ENCODE data around the gene DNM2.

DNA sequence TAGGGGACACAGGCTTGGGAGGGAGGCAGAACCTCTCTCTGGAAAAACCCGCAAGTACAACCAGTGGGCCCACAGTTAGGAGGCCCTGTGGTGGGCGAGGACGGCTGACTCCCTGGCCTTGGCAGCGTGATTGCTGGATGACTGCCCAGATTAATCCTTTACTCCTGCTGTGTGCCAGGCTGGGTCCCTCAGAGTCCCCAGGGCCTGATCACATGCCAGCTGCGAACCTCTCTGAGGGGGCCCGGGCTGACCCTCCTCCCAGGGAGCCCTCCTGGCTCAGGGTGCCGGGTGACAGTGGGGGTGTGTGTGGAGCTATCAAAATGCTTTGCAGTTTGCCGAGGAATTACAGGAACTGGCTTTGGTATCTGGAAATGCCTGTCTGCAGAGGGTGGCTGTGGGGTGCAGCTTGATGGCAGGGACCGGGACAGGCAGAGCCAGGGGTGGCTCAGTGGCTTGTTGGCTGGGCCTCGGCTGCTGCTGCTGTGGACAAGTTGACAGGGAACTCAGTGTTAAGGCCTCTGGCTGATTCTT, 48.9 kb downstream of the DNM2 start:
- TF ChIP-seq, protein P1, sequence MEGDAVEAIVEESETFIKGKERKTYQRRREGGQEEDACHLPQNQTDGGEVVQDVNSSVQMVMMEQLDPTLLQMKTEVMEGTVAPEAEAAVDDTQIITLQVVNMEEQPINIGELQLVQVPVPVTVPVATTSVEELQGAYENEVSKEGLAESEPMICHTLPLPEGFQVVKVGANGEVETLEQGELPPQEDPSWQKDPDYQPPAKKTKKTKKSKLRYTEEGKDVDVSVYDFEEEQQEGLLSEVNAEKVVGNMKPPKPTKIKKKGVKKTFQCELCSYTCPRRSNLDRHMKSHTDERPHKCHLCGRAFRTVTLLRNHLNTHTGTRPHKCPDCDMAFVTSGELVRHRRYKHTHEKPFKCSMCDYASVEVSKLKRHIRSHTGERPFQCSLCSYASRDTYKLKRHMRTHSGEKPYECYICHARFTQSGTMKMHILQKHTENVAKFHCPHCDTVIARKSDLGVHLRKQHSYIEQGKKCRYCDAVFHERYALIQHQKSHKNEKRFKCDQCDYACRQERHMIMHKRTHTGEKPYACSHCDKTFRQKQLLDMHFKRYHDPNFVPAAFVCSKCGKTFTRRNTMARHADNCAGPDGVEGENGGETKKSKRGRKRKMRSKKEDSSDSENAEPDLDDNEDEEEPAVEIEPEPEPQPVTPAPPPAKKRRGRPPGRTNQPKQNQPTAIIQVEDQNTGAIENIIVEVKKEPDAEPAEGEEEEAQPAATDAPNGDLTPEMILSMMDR (IDR thresholded peaks at IDR 0.05), result no peak
- TF ChIP-seq EP300 (IDR thresholded peaks at IDR 0.05; ENCODE audit: low read depth), result no peak
- TF ChIP-seq POLR2A (IDR thresholded peaks at IDR 0.05), result no peak
- no peak for TF ChIP-seq POLR2AphosphoS5 (IDR thresholded peaks at IDR 0.05)
